Stimulated activated CD8-positive, alpha-beta memory T cell treated with anti-CD3 and anti-CD28 coated beads, Interleukin-15, amount 100 ng/mL, for 24 hours (primary cell): ENCODE data around the gene LASP1.
"Not testable (repeated sequence)": the region's sequence is repeated elsewhere in the genome, so short reads cannot be mapped to it uniquely, and the experiment has no call there.

Experiments
- DNase-seq: peaks from one replicate; pipeline ENCODE4 v3.0.0-alpha.2; 2020; ENCODE audit warnings: low read depth

LASP1 gene

GRCh38 chr17:38933962-38934361 lies 64.1 kb downstream of the LASP1 start:
- not testable (repeated sequence) for DNase-seq

- no peak for DNase-seq
Measured at GRCh38 chr17:38939987-38940386, 70.1 kb downstream of the LASP1 start.

DNA sequence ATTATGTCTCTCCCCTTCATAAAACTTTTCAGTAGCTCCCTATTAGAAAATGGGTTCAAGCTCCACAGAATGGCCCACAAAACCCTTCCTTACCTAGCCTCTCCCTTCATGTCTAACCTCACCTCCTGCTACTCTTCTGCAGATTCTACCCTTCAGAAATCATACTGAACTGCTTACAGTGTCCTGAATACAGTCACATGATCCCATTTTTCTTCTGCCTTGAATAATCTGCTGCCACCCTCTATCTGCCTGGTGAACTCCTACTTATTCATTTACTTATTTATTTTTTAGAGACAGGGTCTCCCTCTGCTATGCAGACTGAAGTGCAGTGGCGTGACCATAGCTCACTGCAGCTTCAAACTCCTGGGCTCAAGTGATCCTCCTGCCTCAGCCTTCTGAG lies 70.5 kb downstream of the LASP1 start:
- DNase-seq = no peak

DNA sequence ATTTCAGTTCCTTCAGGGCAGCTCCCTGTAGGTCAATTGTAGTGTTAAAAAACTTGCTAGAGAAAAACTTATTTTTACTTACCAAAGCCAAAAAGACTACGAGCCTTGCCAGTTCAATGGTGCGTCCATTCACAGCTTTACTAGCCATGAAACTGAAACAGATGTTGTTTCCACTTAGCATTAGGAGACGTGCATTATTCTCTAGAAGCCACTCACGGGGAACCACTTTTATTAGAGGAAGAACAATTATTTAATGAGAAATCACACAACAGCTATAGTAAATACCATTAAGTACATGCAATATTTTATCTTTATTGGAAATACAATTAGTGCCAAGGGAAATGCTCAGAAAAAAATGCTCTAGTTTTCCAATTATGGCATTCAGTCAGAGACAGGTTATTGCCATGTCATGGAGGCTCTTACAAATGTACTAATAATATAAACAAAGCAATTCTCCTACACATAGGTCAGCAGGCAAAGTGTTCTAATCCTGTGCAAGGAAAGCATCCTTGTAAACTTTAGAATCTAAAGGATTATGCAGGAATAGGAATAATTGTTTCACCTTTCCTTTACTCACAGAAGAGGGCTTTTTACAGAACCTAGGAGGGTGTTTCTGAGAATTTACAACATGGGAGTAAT lies 73.0 kb downstream of the LASP1 start:
- no peak for DNase-seq

DNA sequence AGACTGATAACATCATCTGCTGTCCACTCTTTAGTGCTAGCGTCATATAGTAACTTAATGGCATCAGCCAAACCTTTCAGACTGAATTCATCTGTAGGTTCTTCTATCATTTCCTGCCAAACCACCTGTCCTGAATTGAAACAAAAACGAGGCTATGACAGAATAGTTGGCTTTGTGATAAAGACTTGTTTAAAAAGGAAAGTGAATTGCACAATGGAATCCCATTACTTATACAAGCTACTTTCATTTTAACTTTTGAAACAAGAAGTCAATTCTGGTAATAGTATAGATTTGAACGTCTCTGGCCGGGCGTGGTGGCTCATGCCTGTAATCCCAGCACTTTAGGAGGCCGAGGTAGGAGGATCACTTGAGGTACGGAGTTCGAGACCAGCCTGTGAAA lies 73.7 kb downstream of the LASP1 start:
- no peak for DNase-seq

DNA sequence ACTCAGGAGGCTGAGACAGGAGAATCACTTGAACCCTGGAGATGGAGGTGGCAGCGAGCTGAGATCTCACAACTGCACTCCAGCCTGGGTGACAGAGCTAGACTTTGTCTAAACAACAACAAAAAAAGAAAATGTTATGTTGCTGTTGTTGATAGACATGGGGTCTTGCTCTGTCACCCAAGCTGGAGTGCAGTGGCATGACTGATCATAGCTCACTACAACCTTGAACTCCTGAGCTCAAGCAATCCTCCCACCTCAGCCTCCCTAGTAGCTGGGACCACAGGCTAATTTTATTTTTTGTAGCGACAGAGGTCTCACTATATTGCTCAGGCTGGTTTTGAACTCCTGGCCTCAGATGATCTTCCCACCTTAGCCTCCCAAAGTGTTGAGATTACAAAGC lies 77.3 kb downstream of the LASP1 start:
- DNase-seq = no peak

DNA sequence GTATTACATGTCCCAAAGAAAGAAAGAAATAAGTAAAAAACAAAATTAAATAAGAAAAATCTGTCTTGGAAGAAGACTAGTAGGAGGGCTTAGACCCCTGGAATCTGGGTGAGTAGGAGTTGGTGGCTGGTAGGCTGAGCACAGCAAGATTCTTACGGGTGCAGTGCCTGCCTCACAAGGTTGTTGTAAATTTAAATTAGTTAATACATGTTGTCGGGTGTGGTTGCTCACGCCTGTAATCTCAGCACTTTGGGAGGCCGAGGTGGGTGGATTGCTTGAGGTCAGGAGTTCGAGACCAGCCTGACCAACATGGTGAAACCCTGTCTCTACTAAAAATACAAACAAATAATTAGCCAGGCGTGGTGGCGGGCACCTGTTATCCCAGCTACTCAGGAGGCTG lies 83.9 kb downstream of the LASP1 start:
- not testable (repeated sequence) for DNase-seq

GRCh38 chr17:38958326-38958725 lies 88.5 kb downstream of the LASP1 start:
- no peak for DNase-seq

GRCh38 chr17:38958756-38959155 lies 88.9 kb downstream of the LASP1 start:
- no peak for DNase-seq

DNA sequence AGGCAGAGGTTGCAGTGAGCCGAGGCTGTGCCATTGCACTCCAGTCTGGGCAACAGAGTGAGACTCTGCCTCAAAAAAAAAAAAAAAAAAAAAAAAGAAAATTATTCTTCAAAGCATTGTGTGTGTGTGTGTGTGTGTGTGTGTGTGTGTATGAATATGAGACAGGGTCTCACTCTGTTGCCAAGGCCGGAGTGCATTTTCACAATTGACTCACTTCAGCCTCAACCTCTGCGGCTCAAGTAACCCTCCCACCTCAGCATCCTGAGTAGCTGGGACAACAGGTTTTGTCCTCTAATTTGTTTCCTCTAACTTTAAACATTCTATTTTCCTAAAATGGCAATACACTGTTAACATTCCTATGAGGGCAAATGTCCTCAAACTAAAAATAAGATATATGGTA lies 89.7 kb downstream of the LASP1 start:
- DNase-seq = no peak

- DNase-seq = no peak
Measured at GRCh38 chr17:38960402-38960801, 90.5 kb downstream of the LASP1 start.

GRCh38 chr17:38961413-38961812 lies 91.6 kb downstream of the LASP1 start:
- no peak for DNase-seq

DNA sequence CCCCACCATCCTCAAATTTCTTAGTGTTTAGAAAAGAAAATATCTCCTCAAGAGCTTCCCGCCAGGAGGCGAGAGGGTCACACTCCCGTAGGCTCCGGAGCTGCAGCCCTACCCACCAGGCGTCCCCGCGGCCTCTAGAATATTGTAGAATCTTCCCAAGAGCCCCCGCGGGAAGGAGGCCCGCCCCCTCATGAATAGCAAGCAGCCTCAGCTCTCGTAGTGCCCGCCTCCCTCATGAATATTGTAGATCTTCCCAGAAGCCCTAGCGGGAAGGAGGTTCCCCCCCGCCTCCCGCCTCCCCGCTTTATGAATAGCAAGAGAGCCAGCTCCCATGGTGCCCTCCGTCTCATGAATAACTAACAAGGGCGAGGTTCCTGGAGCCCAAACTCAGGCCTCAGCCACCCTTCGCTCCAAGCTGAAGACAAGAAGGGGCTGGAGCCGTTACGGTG lies 97.5 kb downstream of the LASP1 start, which contains the start of gene FBXO47:
Gene FBXO47 (minus strand): TSS at position 114 of the 449 bp plus-strand sequence. CDS start 4,378 bp downstream, outside the sequence.
- peak; percentile 40 for DNase-seq

DNA sequence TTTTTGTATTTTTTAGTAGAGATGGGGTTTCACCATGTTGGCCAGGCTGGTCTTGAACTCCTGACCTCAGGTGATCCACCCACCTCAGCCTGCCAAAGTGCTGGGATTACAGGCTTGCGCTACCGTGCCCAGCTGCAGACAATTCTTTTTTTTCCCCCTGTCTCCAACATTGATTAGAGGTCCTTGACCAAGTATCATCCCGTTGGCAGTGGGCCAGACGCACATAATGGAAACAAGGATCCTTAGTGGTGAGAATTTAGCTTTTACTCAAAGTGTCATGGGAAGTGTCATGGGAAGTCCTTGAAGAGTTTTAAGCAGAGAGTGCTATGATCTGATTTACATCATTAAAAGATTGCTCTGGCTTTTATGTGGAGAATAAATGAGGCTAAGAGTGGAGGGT lies 99.4 kb downstream of the LASP1 start:
- no peak for DNase-seq

DNA sequence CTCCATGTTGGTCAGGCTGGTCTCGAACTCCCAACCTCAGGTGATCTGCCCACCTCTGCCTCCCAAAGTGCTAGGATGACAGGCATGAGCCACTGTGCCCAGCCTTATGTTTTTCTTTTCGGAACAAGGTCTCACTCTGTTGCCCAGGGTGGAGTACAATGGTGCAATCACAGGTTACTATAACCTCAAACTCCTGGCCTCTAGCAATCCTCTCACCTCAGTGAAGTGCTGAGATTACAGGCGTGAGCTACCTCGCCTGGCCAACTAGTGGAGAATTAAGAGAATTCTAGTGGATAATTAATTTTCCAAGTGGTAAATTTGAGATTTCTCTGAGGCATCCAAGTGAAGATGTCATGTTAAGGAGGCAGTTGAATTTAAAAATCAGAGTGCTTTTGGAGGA lies 100.3 kb downstream of the LASP1 start:
- DNase-seq = no peak

DNA sequence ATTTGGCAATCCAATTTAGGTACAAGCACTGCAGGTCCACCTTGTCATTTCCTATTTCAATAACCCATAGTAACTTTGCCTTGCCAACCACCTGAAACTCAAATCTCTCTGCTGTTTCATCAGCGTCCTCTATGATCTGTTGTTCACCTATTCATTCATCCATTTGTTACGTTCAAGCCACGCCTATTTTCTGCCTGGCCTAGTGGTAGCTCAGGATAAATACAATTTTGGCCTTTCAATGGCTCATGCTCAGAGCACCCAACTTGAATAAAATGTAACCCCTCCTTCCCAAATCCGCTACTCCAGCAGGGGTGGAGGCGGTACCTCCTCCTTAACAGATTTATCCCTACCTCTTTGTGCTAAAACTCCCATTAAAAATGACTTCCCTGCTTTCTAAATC lies 100.9 kb downstream of the LASP1 start:
- no peak for DNase-seq
